ENCODE measurements around the gene FBXL5. TPM values are rescaled to one million over a fixed set of nuclear protein-coding genes. Genes with fewer than 3 reads are reported as not detected.

FBXL5 gene
- total and polyA plus RNA-seq, 4 donors: 24.5 to 79.7 (median 34.5) TPM

- H3K4me3 ChIP-seq (ENCODE audit: low read depth in 1 of 3, low read length in 3 of 3): no peak overlapping the region
- H3K27ac ChIP-seq (ENCODE audit: low read depth in 1 of 2, low read length in 2 of 2): no peak overlapping the region
- WGBS: 84% methylated on average over 3 of the region's 3 CpGs
- no peak for DNase-seq (ENCODE audit: low spot score)
- H3K9ac ChIP-seq (ENCODE audit: low read depth in 1 of 2, low read length in 2 of 2): no peak overlapping the region
- TF ChIP-seq SP1 (IDR thresholded peaks at IDR 0.05) (no peak), REST (IDR thresholded peaks at IDR 0.05) (no peak), RXRA (IDR thresholded peaks at IDR 0.05) (no peak), MAX (IDR thresholded peaks at IDR 0.05) (no peak), NR2F2 (IDR thresholded peaks at IDR 0.05) (no peak), CTCF (IDR thresholded peaks at IDR 0.05; ENCODE audit: low read depth, low read length, missing input control) (no peak), HNF4G (IDR thresholded peaks at IDR 0.05) (no peak), YY1 (IDR thresholded peaks at IDR 0.05) (no peak), EGR1 (IDR thresholded peaks at IDR 0.05; ENCODE audit: low read depth in 2 of 2) (no peak), HNF4A (conservative IDR thresholded peaks at IDR 0.05) (no peak), RAD21 (IDR thresholded peaks at IDR 0.05) (no peak), FOXA2 (IDR thresholded peaks at IDR 0.05) (no peak), ZBTB33 (IDR thresholded peaks at IDR 0.05) (no peak)
- H3K4me1 ChIP-seq (ENCODE audit: control insufficient read depth in 4 of 4, insufficient read depth in 4 of 4, low read length in 3 of 4): peaks cover 2 to 11% (median 8%) of the 10 kb centered on the region in 4 donors
- no peaks in the 10 kb centered on the region for H3K27me3 ChIP-seq (ENCODE audit: control insufficient read depth in 4 of 4, insufficient read depth in 4 of 4, low read length in 3 of 4)
- peaks cover 0 to 19% (median 5%) of the 10 kb centered on the region in 4 donors for H3K36me3 ChIP-seq (ENCODE audit: control insufficient read depth in 4 of 4, insufficient read depth in 3 of 4, low read depth in 1 of 4, low read length in 3 of 4)
- H3K9me3 ChIP-seq (ENCODE audit: control insufficient read depth in 4 of 4, low read length in 3 of 4): no peaks in the 10 kb centered on the region
These were observed 93.0 kb downstream of the FBXL5 start for GRCh38 chr4:15562114-15562513.

- TF ChIP-seq FOXA1 (IDR thresholded peaks at IDR 0.05): no peak
- no peak for TF ChIP-seq HNF4A (conservative IDR thresholded peaks at IDR 0.05)
- TF ChIP-seq HNF4G (IDR thresholded peaks at IDR 0.05): no peak
- TF ChIP-seq TAF1 (conservative IDR thresholded peaks at IDR 0.05): no peak
- TF ChIP-seq ATF3 (IDR thresholded peaks at IDR 0.05): no peak
- no peak for TF ChIP-seq CTCF (IDR thresholded peaks at IDR 0.05; ENCODE audit: low read depth, low read length, missing input control)
- 93% methylated on average over 2 of the region's 2 CpGs for WGBS
- Histone ChIP-seq H3K36me3 (ENCODE audit: control insufficient read depth in 4 of 4, insufficient read depth in 3 of 4, low read depth in 1 of 4, low read length in 3 of 4) (peaks cover 1 to 10% (median 3%) of the 10 kb centered on the region in 4 donors), H3K9me3 (ENCODE audit: control insufficient read depth in 4 of 4, low read length in 3 of 4) (no peaks in the 10 kb centered on the region), H3K27me3 (ENCODE audit: control insufficient read depth in 4 of 4, insufficient read depth in 4 of 4, low read length in 3 of 4) (no peaks in the 10 kb centered on the region), H3K4me3 (ENCODE audit: low read depth in 1 of 3, low read length in 3 of 3) (no peak overlapping the region), H3K4me1 (ENCODE audit: control insufficient read depth in 4 of 4, insufficient read depth in 4 of 4, low read length in 3 of 4) (peaks cover 2 to 11% (median 8%) of the 10 kb centered on the region in 4 donors), H3K9ac (ENCODE audit: low read depth in 1 of 2, low read length in 2 of 2) (no peak overlapping the region), H3K27ac (ENCODE audit: low read depth in 1 of 2, low read length in 2 of 2) (no peak overlapping the region)
- no peak for DNase-seq (ENCODE audit: low spot score)
These were observed 96.6 kb downstream of the FBXL5 start for GRCh38 chr4:15558561-15558960.

All from liver (tissue), 9 donors.